M059J (cell line): Measurements from ENCODE around the gene ATP9B. TPM values are rescaled to one million over a fixed set of nuclear protein-coding genes. Genes with fewer than 3 reads are reported as not detected.

Experiments used
- DNase-seq: peaks from one replicate; pipeline ENCODE4 v3.0.0-alpha.2; 2012; ENCODE audit warnings: low read depth
- total RNA-seq: library from RNA; depleted of rRNA; stranded (reverse); fragments of >200 nt; shearing (Covaris generic); gene quantifications from 2 replicates; pipeline ENCODE4 v1.2.3, GENCODE V29; 2014

Gene ATP9B
- total RNA-seq, 1 experiment from 2014 or later = 10.8 TPM

DNA sequence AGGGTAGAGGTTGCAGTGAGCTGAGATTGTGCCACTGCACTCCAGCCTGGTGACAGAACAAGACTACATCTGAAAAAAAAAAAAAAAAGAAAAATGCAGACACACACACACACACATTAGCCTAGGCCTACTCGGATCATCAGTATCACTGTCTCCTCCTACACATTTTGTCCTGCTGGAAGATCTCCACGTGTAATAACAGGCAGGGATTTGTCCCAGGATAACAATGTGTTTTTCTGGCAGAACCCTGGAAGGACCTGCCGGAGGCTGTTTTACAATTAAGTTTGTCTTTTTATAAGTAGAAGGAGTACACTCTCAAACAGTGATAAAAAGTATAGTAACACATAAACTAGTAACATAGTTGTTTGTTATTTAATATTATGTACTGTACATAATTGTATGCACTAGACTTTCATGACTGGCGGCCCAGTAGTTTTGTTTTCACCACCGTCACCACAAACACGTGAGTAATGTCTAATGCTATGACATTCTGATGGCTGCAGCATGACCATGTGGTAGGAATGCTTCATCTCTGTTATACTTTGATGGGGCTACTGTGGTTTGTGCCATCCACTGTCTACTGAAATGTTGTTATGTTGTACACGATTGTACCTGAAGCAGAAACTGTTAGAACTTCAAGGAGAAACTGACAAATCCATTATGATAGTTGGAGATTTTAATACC is 130.6 kb downstream of the ATP9B start:
- DNase-seq = peak; percentile 83

DNA sequence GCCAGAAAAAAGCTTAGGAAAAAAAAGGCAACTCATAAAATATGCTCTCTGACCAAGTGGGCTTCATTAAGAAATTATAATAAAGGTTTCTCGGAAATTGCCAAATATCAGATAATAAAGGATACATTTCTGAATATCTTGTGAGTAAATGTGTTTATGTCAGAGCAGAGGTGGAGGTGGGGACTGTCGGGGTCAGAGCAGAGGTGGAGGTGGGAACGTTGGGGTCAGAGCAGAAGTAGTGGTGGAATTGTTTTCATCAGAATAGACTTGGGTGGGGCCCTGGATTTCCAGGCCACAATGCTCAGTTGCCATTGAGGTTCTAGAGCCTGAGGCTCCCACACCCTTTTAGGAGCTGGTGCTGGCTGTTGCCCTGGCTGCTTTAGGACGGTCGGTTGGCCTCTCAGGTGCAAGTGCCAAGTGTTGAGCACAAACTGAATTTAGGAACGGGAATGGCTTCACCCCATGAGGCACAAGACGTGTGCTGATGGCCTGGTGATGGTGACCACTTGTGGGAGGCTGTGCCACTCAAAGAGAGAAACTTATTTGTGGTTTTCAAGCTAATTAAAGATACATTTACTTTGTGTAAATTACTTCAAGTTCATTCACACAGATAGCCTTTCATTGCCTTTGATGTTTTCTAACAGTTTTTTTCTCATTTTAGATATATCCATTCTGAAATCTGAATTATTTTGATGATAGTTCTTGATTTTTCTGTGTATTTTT is 131.5 kb downstream of the ATP9B start:
- DNase-seq = peak; percentile 7

DNA sequence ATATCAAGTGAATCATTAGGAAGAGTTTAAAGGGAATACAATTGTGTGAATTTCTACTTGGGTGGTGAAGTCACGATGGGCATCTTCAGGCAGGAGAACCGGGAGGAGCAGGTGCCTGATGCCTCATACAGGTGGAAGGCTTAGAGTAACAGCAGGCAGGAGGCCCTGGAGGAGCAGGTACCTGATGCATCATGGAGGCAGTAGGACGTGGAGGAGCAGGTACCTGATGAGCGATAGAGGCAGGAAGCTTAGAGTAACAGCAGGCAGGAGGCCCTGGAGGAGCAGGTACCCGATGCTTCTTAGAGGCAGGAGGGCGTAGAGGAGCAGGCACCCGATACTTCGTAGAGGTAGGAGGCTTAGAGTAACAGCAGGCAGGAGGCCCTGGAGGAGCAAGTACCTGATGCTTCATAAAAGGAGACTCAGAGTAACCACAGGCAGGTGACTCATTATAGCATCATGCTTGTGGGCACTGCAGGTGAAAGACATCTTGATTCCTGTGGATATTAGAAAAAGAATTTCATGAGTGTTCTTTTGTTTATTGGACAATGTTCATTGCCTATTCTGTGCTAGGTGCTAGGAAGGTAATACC is 133.9 kb downstream of the ATP9B start:
- peak; percentile 81 for DNase-seq

DNA sequence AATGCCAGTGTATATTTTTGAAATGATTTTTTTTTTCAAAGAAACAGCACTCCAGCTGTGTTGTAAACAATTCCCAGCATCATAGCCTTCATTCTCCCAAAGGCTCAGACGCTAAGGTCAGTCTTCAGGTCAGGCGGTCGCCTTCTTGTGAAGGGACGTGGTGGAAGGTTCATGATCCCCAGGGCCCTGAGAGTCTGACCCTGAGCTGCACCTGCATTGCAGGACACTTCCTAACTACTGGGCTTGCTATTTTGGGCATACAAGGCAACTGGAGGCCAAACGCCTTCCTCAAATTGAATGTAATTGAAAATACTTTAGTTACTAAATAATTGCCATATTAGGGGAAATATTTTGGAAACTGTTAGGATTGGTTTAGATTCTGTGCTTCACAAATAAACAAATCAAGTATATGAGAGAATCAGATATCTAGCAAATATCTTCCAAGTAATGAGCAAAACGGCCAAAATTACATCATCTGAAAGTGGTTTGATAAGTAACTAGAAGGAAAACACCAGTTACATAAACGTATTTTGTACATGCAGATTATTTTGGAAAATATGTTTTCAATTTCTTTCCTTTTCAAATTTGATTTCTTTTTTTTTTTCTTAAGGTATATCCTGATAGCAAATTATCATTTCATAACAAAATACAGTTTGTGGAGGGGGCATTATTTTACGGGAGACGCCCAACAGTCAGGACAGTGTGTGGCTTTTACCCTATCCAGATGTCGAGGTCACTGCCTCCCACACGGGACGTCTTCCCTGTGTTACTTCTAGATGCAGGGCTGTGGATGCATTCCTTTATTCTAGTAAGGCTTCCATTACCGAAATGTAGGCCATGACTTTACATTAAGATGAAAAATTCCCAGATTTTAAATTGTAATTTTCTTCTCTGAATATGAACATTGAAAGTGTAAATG is 136.0 kb downstream of the ATP9B start:
- no peak for DNase-seq

DNA sequence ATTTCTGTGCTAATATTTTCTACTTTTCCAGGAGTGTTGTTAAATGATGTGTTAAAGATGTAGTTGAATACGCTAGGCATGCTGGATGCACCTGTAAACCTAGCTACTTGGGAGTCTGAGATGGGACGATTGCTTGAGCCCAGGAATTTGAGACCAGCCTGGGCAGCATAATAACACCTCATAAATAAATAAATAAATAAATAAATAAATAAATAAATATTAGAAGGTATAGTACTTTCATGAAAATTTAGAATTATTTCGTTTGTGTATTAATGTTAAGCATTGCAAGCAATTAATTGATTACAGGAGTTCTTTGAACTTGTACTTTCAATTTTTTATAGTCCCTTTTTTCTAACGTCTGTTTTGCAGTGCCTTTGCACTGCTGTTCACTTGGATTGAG is 137.2 kb downstream of the ATP9B start:
- DNase-seq = no peak

DNA sequence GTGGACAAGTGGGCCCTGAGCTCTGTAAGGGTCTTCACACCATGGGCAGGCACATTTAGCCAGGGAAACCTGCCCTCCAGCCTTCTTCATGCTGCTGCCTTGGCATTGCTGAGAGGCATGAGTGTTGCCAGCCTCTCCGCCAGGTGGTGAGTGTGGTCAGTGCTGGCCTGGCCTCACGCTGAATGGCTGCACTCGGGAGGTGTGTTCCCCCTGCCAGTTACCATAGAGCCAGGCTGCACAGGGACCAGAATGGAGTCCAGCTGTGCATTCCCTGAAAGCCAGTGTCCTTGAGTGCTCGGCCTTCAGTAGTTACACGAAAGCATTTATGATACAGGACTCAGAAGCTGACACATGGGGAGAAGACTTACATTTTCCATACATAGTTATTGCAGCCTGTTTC is 139.7 kb downstream of the ATP9B start:
- DNase-seq = no peak

DNA sequence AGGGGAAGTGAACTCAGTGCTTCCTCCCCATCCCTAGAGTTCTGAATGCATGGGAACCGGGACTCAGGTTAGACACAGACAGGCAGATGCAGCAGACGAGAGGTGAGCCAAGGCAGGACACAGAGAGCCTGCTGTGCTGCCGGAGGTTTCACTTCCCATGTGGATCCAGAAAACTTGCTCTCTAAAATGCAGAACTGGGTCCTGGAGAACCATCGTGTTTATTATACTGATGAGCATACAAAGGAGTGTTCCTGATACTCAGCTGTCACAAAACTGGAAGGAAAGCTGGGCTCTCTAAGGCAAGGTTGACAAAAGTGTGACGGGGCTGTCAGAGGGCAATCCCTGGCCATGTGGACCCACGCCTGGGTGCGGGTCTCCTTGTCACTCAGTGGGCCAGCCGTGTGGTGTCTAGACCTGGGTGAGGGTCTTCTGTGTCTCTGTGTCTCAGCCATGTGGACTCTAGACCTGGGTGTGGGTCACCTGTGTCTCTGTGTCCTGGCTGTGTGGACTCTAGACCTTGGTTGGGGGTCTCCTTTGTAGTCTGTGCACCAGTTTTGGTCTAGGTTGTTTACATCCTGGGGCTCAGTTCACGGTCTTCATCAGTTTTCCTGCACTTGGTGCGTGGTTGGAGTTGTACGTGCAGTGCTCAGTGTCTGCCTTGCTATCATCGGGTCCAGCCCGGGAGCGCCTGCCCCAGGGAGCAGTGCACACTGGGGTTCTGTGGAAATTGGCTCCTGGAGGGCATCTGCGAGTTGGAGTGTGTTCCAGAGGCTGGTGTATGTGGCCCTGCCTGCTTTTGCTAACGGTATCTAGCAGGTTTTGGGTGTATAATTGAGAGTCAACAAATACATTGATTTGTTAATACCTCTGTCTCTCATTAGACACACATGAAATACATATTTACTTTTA is 141.1 kb downstream of the ATP9B start:
- no peak for DNase-seq

DNA sequence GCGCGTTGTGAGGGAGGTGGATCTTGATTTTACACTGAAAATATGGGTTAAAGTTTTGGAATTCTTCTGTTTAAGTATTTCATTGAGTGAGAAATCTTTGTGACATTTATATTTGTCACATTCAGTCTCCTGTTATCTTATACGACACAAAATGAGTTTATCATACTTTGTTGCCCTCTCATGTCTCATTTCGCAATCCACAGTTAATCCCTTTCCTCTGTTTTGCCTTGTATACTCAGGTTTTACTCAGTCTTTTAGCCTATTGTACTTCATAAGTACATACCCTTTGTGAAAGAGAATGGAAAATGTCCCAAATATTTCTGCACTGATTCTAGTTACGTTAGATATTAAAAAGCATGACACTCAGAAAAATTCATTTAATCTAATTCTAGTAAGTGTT is 142.7 kb downstream of the ATP9B start:
- no peak for DNase-seq

DNA sequence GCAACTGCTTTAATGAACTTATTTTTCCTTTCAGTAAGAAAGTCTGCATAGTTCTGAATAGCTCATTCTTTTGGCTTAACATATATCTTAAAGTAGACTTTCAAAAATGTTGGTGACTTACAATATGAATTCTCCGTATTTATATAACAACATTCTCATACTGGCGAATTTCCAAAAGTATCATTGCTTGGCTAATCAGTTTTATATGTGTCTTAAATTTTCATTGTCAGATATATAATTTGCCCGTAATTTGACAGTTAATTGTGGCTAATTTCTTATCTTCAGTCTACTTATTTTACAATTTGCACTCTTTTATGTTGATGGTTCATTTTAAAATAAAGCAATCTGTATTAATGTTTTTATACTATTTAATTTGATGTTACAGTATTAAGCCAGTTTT is 144.9 kb downstream of the ATP9B start:
- no peak for DNase-seq

DNA sequence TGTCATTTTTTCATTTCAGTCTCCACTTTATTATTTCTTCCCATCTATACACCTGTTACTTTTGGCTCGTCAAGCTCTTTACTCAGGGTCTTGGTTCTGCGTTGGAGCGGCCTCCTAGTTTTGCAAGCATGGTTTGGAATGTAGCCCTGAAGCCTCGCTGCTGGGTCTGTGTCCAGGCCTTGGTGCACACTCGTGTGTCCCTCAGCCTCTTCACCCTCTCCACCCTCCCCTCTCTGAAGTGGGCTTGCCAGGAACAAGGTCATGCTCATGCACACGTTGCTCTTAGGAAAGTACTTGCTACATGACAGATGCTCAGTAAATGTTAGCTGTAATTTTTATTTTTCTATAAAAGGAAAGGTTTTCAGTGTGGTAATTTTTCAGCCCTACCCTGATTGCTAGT is 147.0 kb downstream of the ATP9B start:
- no peak for DNase-seq

DNA sequence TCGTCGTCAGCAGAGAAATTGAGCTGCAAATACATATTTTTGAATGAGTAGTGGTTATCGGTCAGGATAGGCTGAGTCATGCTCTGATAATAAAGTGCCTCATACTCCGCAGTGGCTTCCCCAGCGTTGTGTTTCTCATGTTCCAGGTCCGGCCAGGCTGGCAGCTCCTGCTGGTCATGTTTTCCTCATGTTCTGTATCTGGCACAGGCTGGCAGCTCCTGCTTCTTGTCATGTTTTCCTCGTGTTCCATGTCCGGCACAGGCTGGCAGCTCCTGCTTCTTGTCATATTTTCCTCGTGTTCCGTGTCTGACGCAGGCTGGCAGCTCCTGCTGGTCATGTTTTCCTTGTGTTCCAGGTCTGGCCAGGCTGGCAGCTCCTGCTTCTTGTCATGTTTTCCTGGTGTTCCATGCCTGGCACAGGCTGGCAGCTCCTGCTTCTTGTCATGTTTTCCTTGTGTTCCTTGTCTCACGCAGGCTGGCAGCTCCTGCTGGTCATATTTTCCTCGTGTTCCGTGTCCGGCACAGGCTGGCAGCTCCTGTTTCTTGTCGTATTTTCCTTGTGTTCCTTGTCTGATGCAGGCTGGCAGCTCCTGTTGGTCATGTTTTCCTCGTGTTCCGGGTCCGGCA is 148.9 kb downstream of the ATP9B start:
- no peak for DNase-seq

DNA sequence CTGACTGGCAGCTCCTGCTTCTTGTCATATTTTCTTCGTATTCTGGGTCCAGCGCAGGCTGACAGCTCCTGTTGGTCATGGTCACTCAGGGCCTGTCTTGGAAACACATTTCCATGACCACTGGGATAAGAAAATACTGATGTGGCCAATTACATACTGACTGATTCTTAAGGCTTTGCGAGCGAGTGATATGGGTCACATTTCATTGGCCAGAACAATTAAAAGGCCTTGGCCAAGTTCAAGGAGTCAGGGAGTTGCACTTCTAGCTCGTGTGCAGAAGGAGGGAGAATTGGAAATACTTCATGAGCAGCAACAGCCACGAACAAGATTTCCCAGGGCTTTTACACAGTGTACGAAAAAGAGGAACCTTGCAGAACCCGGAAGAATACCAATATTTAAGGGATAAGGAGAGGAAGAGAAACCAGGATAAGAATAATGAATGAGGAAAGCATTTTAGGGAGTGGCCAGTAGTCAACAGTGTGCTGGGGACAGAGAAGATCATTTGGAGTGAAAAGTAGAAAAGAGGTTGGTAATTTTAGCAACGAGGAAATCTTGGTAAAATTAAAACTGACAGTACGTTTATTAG is 149.5 kb downstream of the ATP9B start:
- no peak for DNase-seq

DNA sequence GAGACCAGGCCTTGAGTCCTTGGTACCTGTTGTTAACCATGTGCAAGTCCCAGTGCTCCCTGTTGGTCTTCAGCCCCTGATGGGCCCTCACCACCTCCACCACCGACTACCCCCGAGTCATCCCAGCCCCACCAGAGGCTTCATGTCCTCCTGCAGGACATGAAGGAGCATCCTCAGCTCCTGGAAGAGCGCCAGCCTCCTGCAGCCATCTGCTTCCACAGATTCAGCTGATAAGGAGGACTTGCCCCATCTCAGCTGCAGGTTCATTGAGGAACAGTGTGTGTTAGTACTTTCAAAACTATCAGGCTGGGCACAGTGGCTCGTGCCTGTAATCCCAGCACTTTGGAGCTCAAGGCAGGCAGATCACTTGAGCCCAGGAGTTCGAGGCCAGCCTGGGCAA is 151.9 kb downstream of the ATP9B start:
- DNase-seq = no peak

DNA sequence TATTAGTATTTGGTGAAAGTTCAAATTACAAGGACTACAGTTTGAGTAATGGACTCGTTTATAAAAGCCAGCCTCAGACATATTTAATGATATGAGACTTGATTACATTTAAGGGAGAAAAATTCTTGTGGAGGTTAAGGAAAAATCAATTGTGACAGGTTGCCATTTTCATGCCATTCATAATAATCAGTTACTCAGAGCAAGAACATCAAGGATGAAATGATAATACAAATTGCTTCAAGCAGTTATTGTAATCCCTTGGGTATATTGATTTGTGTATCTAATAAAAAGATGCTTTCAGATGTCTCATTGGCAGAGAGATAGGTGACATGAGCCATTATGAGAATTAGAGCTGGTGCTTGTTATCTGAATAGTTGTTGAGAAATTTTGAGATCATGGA is 153.6 kb downstream of the ATP9B start:
- no peak for DNase-seq

DNA sequence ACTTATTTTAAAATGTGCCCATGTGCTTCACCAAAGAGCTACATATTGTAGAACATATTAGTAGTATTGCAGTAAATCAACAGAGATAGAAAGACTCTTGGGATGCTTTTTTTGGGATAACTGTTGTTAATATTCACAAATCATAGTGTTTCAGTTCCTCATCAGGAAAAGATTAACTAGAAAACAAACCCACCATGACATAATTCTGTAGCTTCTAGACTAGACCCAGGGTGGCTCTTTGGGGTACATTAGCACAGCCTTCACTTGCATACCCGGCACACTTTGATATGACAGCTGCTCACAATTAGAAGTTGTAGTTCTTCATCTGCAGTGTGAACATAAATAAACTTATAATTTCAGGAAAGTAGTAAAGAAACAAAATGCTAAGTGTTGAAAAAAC is 154.2 kb downstream of the ATP9B start:
- no peak for DNase-seq

DNA sequence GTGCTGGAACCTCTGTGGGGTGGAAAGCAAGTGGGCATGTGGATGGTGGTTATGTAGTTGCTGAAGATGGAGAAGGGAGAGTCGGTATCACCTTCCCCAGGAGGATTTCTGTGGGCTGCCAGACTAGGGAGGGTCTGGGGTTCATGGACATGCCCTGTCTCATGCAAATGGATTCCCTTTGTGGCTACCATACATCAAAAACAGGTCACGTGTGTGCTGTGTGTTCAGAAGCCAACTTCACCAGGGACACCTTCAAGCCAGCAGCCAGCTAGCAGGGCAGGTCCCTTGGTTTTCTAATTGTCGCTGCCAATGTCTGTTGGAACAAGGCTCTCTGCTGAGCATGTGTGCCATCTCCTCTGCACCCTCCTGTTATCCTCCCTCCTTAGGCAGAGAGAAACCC is 155.2 kb downstream of the ATP9B start:
- no peak for DNase-seq

DNA sequence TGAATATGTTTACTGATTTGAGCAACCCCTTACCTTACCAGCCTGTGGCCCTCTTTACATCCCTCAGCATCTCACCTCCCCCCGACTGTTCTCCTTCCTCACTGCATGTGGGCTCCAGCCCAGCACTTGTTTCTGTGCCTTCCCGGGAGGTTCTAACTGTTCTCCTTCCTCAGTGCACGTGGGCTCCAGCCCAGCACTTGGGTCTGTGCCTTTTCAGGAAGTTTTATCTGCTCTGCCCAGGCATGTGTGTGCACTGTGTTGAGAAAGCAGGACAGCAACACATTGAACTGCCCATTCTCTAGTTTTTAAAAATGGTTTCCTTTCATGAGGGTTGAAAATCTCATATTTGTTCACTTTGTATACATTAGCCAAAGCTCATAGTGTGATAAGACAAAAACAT is 158.4 kb downstream of the ATP9B start:
- DNase-seq = no peak

DNA sequence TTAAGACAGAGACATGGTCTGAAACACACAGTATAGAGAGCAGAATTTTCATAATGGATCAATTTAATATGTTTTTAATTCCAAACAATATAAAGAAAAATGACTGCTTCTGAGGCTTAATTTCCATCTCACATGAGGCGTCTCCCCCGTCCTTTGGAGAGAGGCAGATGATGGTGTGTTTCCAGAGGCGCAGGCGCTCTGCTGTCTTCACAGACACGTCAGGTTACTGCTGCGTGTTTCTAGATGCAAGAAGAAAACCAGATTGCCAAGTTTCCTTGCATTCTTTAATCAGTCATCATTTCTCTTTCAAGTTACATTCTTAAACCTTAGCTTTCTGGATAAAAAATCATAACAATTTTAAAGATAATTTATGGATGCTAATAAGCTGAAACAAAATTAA is 160.2 kb downstream of the ATP9B start:
- no peak for DNase-seq

DNA sequence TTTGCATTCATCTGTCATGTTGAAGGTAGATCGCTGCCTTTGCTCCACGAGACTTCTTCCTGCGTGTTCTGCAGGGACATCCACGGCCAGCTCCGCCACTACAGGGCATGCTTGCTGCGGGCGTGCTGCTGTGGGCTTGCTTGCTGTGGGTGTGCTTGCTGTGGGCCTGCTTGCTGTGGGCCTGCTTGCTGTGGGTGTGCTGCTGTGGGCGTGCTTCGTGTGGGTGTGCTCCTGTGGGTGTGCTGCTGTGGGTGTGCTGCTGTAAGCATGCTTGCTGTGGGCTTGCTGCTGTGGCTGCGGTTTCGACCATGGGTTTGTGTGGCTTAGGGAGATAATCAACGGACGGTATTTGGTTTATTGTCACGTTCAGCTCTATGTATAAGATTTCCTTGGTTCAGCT is 165.2 kb downstream of the ATP9B start:
- DNase-seq = no peak

DNA sequence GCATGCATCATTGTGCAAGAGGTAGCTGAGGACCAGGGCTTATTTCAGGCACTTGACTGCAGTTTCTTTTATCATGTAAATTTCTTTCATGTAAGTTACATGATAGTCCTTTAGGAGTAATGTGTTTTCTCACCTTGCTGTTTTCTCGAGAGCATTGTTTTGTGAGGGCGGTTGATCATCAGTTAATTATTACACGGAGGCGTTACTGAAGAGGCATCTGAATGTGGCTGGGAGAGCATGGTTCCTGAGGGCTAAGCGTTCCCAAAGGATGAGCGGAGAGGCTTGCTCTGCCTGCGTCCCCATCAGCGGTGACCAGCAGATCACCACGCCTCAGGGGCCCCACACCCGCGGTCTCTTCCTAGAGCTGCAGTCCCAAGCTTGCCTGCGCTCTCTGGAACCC is 170.4 kb downstream of the ATP9B start:
- no peak for DNase-seq
